ENCODE results near the gene PPFIBP2. TPM values are rescaled to one million over a fixed set of nuclear protein-coding genes. Genes with fewer than 3 reads are reported as not detected.

PPFIBP2 gene
- total RNA-seq, 1 experiment from 2014 or later, result 5.7 TPM

- BruUV-seq (replicated peaks), result no TSS peak
- no peaks in the 10 kb centered on the region for H3K9me2 ChIP-seq (ENCODE audit: insufficient read depth)
- no peak overlapping the region for H3K4me2 ChIP-seq (ENCODE audit: low read length)
- peaks cover 7% of the 10 kb centered on the region; the same call in 1 of the 2 replicates for H3K27me3 ChIP-seq (ENCODE audit: insufficient read depth, low read length)
- H2AFZ ChIP-seq (ENCODE audit: low read depth, low read length, poor library complexity, severe bottlenecking), result no peak overlapping the region
- H3K27ac ChIP-seq (ENCODE audit: low read depth, low read length), result no peak overlapping the region
- intact Hi-C loops (cut with micrococcal nuclease), result no loop called here
- DNase-seq (ENCODE audit: low read depth, low spot score) (no peak), ATAC-seq (no peak)
- H4K20me1 ChIP-seq (ENCODE audit: insufficient read depth), result no peaks in the 10 kb centered on the region
- H3K36me3 ChIP-seq (ENCODE audit: control insufficient read depth in 1 of 2, insufficient read depth in 2 of 2, low read length in 2 of 2), result no peaks in the 10 kb centered on the region
- ChIA-PET RAD21 (ENCODE audit: low non-redundant PET in 1 of 2, low total read pairs in 2 of 2, uncharacterized antibody in 2 of 2, unreplicated experiment in 2 of 2) (no interaction called here), POLR2A (no interaction called here), CTCF (no interaction called here)
- H3K9me3 ChIP-seq (ENCODE audit: control insufficient read depth in 1 of 2, insufficient read depth in 1 of 2, low read depth in 1 of 2, low read length in 2 of 2), result no peaks in the 10 kb centered on the region
- H3K9ac ChIP-seq (ENCODE audit: low read length), result no peak overlapping the region
- TF ChIP-seq EZH2 (IDR thresholded peaks at IDR 0.05) (no peak), CEBPB (IDR thresholded peaks at IDR 0.05; ENCODE audit: low read depth) (no peak), FOSL1 (IDR thresholded peaks at IDR 0.05; ENCODE audit: low read depth) (no peak), MAX (IDR thresholded peaks at IDR 0.05) (no peak), REST (IDR thresholded peaks at IDR 0.05; ENCODE audit: low read depth) (no peak), RAD21 (IDR thresholded peaks at IDR 0.05; ENCODE audit: low read depth) (no peak), ZFX (IDR thresholded peaks at IDR 0.05) (no peak), CBX3 (IDR thresholded peaks at IDR 0.05; ENCODE audit: low read depth) (no peak), EGR1 (IDR thresholded peaks at IDR 0.05; ENCODE audit: low read depth) (no peak), CTCF (IDR thresholded peaks at IDR 0.05 in 2 of 3, conservative IDR thresholded peaks at IDR 0.05 in 1 of 3; ENCODE audit: borderline replicate concordance in 1 of 3, insufficient read depth in 1 of 3, low read depth in 2 of 3, low read length in 2 of 3) (no peak), TCF7L2 (IDR thresholded peaks at IDR 0.05; ENCODE audit: borderline replicate concordance, extremely low read depth, insufficient read depth, insufficient read length) (no peak)
- H3K4me1 ChIP-seq (ENCODE audit: control insufficient read depth in 1 of 2, insufficient read depth in 2 of 2, low read length in 2 of 2), result no peaks in the 10 kb centered on the region
- no peak overlapping the region for H3K4me3 ChIP-seq (replicated peaks in 1 of 2; ENCODE audit: low read depth in 1 of 2, low read length in 2 of 2)
- H3K79me2 ChIP-seq (ENCODE audit: insufficient read depth, low read length), result no peaks in the 10 kb centered on the region
Observed at GRCh38 chr11:7524462-7525235, 10.8 kb downstream of the PPFIBP2 start.

Data from HCT116 (cell line).